Uterus (tissue), 2 donors: Measurements from ENCODE around the gene BCO1.

Experiments used
- POLR2A ChIP-seq, 2 donors: fragments of 450-650 bp; IDR thresholded peaks; one replicate each; pipeline ENCODE4 v1.6.1; 2016; ENCODE audit warnings: antibody characterized with exemption in 2 of 2, mild to moderate bottlenecking in 1 of 2, moderate library complexity in 1 of 2
- TF ChIP-seq, protein P1 (sequence below), 4 experiments: fragments of 200-600 bp in 2 of 4; fragments of 450-650 bp in 2 of 4; sonication (generic) in 2 of 4; IDR thresholded peaks; one replicate each; pipeline ENCODE4 v1.5.1; 2016 to 2019; ENCODE audit warnings: antibody characterized with exemption in 4 of 4, mild to moderate bottlenecking in 2 of 4, moderate library complexity in 1 of 4

DNA sequence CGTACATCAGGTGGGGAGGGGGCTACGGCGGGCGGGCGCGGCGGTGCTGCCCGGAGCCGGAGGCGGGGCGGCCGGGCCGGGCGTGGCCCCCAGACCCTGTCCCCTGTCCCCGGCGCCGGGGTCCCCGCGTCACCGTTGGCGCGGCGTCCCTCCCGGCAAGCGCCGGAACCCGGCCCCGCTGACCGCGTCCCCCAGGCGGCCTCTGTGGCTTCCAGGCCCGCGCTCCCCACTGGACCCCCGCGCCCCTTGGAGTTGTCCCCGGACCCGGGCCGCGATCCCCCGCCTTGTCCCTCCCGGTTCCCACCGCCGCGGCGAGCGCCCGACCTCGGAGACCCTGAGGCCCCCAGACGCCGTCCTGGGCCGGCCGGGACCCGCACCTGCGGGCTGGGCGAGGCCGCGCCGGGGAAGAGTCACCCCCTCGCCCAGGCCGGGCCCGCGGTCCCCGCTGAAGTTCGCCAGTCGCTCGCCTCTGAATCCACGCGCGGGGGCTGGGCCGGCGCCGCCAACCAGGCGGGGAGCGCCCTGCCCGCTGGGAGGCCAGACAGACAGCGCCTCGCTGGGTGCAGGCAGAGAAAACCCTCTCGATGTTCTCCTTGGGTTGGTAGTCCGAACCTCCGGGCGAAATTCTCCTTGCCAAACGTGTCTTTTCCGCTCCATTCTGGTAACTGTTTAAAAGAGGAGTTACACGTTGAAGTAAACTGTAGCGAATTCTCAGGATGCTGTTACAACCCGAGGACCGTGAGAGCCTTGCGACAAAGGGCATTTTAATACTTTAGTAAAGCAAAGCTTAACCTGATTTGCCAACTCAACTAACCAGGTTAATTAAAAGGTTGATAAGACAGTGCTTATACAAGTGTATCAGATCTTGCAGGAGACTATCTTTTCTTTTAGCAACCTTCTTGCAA is 77.0 kb downstream of the BCO1 start:
- TF ChIP-seq POLR2A (IDR thresholded peaks at IDR 0.05): no peak
- TF ChIP-seq, protein P1, sequence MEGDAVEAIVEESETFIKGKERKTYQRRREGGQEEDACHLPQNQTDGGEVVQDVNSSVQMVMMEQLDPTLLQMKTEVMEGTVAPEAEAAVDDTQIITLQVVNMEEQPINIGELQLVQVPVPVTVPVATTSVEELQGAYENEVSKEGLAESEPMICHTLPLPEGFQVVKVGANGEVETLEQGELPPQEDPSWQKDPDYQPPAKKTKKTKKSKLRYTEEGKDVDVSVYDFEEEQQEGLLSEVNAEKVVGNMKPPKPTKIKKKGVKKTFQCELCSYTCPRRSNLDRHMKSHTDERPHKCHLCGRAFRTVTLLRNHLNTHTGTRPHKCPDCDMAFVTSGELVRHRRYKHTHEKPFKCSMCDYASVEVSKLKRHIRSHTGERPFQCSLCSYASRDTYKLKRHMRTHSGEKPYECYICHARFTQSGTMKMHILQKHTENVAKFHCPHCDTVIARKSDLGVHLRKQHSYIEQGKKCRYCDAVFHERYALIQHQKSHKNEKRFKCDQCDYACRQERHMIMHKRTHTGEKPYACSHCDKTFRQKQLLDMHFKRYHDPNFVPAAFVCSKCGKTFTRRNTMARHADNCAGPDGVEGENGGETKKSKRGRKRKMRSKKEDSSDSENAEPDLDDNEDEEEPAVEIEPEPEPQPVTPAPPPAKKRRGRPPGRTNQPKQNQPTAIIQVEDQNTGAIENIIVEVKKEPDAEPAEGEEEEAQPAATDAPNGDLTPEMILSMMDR (IDR thresholded peaks at IDR 0.05): peak in 3 of 4 experiments; percentile 8 to 32 (median 20)
